ENCODE data around the gene TEAD3. TPM values are rescaled to one million over a fixed set of nuclear protein-coding genes. Genes with fewer than 3 reads are reported as not detected.

The TEAD3 gene
- total RNA-seq, 4 donors from 2014 or later: 11.5 to 14.8 (median 13.5) TPM

- in situ Hi-C loops (cut with MboI; ENCODE audit: low sequenced_read_pairs in 4 of 4): no loop called here
- DNase-seq (no peak), ATAC-seq (no peak)
- TF ChIP-seq CTCF (IDR thresholded peaks at IDR 0.05 in 4 of 5, conservative IDR thresholded peaks at IDR 0.05 in 1 of 5) (no peak), POLR2A (IDR thresholded peaks at IDR 0.05) (no peak)
- peak overlapping the region in 3 of 4 donors; percentile 68 to 78 (median 70) for H3K27ac ChIP-seq
- H3K27me3 ChIP-seq: no peaks in the 10 kb centered on the region
- H3K4me3 ChIP-seq: no peak overlapping the region
- H3K9me3 ChIP-seq: no peaks in the 10 kb centered on the region
- no peaks in the 10 kb centered on the region for H3K36me3 ChIP-seq
- H3K4me1 ChIP-seq: peaks cover 37 to 63% of the 10 kb centered on the region in 2 donors
- intact Hi-C loops (cut with DNase I; ENCODE audit: low total_unique reads): no loop called here
These were observed 4.0 kb downstream of the TEAD3 start for GRCh38 chr6:35492974-35493284.

- Histone ChIP-seq H3K36me3 (no peaks in the 10 kb centered on the region), H3K9me3 (no peaks in the 10 kb centered on the region), H3K27ac (peak overlapping the region in 3 of 4 donors; percentile 68 to 78 (median 70)), H3K4me1 (peaks cover 34 to 59% of the 10 kb centered on the region in 2 donors), H3K4me3 (no peak overlapping the region), H3K27me3 (no peaks in the 10 kb centered on the region)
- TF ChIP-seq POLR2A (IDR thresholded peaks at IDR 0.05) (no peak), CTCF (IDR thresholded peaks at IDR 0.05 in 4 of 5, conservative IDR thresholded peaks at IDR 0.05 in 1 of 5) (no peak)
- intact Hi-C loops (cut with DNase I; ENCODE audit: low total_unique reads) (no loop called here), in situ Hi-C loops (cut with MboI; ENCODE audit: low sequenced_read_pairs in 4 of 4) (no loop called here)
- no peak for ATAC-seq
- DNase-seq: no peak
These were observed 4.5 kb downstream of the TEAD3 start for GRCh38 chr6:35492258-35492973.

- H3K27ac ChIP-seq: peak overlapping the region; percentile 64 to 78 (median 69)
- intact Hi-C loops (cut with DNase I; ENCODE audit: low total_unique reads): no loop called here
- no peak for DNase-seq
- no peak for ATAC-seq
- in situ Hi-C loops (cut with MboI; ENCODE audit: low sequenced_read_pairs in 4 of 4): no loop called here
- H3K4me1 ChIP-seq: peaks cover 34 to 61% of the 10 kb centered on the region in 2 donors
- H3K27me3 ChIP-seq: no peaks in the 10 kb centered on the region
- H3K4me3 ChIP-seq: no peak overlapping the region
- no peaks in the 10 kb centered on the region for H3K9me3 ChIP-seq
- TF ChIP-seq CTCF (IDR thresholded peaks at IDR 0.05 in 4 of 5, conservative IDR thresholded peaks at IDR 0.05 in 1 of 5): no peak
- TF ChIP-seq POLR2A (IDR thresholded peaks at IDR 0.05): no peak
- H3K36me3 ChIP-seq: no peaks in the 10 kb centered on the region
These were observed 5.2 kb downstream of the TEAD3 start for GRCh38 chr6:35491558-35492257.

- peak in 1 of 2 donors; percentile 2 for ATAC-seq
- Histone ChIP-seq H3K27me3 (no peaks in the 10 kb centered on the region), H3K27ac (peak overlapping the region; percentile 64 to 78 (median 69)), H3K4me3 (peak overlapping the region; percentile 33 to 53 (median 38)), H3K9me3 (no peaks in the 10 kb centered on the region), H3K4me1 (peaks cover 34 to 64% of the 10 kb centered on the region in 2 donors), H3K36me3 (no peaks in the 10 kb centered on the region)
- intact Hi-C loops (cut with DNase I; ENCODE audit: low total_unique reads): no loop called here
- DNase-seq: no peak
- in situ Hi-C loops (cut with MboI; ENCODE audit: low sequenced_read_pairs in 4 of 4): no loop called here
- TF ChIP-seq POLR2A (IDR thresholded peaks at IDR 0.05) (no peak), CTCF (IDR thresholded peaks at IDR 0.05 in 4 of 5, conservative IDR thresholded peaks at IDR 0.05 in 1 of 5) (no peak)
These were observed 5.9 kb downstream of the TEAD3 start for GRCh38 chr6:35490821-35491557.

All from gastrocnemius medialis (tissue), 4 donors.